Brain pericyte (primary cell): ENCODE measurements around the gene HOXB3.

ENCODE experiments used
- DNase-seq: peaks from one replicate; pipeline ENCODE4 v3.0.0-alpha.2; 2012; ENCODE audit warnings: low read depth, low spot score

Gene HOXB3

GRCh38 chr17:48586355-48587258, 3.4 kb downstream of the HOXB3 start:
- no peak for DNase-seq

DNA sequence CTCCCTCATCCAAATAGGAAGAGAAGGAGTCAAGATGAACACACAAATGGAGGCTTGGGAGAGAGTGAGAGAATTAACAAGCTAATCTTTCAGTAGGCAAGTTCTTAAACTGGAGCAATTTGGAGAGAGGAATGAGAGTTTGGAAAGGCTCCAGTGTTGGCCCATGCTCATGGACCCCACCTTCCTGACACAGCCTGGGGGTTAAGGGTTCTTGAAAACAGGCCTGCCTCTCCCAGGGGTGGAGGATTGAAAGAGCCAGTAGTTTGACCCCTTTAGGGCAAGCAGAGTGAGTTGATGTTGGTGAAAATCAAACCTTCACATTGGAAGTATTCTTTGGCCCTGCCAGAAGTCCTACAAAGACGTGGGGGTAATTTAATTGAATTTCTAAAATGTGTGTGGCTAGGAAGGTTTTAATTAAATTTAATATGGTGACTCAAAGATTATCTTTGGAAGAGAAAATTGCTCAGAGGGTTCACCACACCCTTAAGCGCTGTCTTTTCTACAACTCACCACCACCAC, 5.8 kb downstream of the HOXB3 start:
- DNase-seq: no peak

GRCh38 chr17:48583708-48584222, 6.3 kb downstream of the HOXB3 start:
- DNase-seq: no peak

DNA sequence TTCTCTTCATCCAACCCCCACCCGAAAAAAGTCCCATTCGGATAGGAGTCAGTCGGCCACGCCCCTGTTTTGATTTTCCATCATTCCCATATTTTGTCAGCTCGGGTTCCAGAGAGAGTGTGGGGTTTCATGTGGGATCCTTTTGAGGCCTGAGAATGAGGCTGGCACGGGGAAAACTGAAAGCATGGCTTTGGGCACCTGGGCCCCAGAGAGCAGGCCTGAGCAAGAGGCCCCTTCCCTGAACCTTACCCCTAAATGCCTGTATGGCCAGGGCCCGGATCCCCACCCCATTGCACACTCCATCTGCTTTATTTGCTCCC, 7.3 kb downstream of the HOXB3 start:
- no peak for DNase-seq

- DNase-seq: no peak
Observed at GRCh38 chr17:48579760-48580554, 10.1 kb downstream of the HOXB3 start.

DNA sequence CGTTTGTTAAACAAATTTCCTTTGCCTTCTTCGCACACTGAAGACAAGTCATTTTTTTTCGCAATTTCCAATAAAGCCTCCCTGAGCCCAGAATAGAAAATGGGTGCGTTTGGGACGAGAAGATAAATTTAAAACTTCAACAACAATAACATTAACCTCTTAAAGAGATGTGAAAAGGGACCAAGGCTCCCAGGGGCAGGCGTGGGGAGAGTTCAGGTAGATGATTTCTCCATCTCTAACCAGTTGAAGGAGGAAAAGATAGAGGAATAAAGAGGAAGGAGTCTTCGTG, 10.6 kb downstream of the HOXB3 start:
- DNase-seq: no peak

- no peak for DNase-seq
Observed at GRCh38 chr17:48578616-48579470, 11.2 kb downstream of the HOXB3 start.

GRCh38 chr17:48577946-48578615, 12.0 kb downstream of the HOXB3 start, which contains the start of gene HOXB4:
Gene HOXB4 (minus strand): TSS chr17:48578350. CDS start chr17:48578319, 31 bp downstream.
- no peak for DNase-seq

GRCh38 chr17:48577330-48577945, 12.6 kb downstream of the HOXB3 start:
- no peak for DNase-seq

DNA sequence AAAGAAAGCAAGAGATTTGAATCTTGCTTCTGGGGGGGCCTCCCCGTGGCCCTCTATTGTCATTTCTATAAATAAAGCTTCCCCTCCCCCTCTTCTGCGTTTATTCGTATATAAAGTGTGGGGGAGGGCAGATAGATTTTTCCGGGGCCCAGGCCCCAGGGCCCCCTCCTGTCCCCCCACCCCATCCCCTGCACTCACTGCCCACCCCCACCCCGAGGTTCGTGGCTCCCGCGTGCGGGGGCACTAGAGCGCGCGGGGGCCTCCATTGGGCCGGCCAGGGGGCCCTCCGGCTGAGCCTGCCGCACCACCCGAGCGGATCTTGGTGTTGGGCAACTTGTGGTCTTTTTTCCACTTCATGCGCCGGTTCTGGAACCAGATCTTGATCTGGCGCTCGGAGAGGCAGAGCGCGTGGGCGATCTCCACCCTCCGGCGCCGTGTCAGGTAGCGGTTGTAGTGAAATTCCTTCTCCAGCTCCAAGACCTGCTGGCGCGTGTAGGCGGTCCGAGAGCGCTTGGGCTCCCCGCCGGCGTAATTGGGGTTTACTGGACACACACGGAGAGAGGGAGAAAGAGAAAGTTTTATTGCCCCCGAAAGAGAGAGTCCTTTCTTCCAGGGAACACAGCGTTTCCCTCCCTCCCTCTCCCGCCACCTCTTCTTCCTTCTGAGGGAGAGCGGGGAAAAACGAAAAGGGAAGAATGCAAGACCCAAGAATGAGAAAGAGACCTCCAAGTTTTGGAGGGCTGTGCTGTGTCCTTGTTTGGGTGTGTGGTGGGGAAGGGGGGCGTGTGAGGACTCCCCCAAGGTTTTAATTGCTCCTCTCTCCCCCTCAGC, 13.3 kb downstream of the HOXB3 start:
- no peak for DNase-seq

DNA sequence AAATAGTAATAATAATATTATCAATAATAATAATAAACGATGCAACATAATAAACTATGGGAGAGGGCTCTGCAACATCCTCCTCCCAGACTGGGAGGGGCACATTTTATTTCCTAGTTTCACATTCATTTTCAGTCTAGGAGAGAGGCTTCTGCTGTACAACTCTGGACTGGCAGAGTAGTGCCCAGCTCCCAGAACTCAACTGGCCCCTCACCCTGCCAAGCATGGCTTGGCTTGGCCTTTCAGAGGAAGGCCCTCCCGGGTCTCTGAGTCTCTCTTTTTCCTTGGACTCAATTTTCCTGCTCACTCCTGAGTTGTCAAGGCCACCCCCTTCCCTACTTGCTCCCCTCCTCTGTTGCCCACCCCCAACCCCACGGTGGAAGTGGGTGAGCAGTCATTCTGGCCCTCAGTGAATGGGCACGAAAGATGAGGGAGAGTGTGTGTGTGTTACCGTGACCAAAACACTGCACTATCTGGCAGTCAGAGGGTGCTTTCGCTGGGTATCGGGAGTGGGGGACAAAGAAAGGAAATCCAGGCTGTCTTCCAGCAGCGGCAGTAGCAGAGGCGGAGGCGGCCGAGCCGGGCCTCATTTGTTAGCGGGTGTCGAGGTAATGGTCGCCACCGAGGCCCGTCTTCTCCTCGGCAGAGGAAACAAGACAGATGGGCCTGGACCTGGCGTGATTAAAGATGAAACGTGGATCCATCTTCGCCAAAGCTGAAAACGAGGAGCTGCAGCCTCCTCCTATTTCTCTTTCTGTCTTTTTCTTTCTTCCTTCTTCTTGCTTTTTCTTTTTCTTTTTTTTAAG, 14.2 kb downstream of the HOXB3 start:
- DNase-seq: no peak

DNA sequence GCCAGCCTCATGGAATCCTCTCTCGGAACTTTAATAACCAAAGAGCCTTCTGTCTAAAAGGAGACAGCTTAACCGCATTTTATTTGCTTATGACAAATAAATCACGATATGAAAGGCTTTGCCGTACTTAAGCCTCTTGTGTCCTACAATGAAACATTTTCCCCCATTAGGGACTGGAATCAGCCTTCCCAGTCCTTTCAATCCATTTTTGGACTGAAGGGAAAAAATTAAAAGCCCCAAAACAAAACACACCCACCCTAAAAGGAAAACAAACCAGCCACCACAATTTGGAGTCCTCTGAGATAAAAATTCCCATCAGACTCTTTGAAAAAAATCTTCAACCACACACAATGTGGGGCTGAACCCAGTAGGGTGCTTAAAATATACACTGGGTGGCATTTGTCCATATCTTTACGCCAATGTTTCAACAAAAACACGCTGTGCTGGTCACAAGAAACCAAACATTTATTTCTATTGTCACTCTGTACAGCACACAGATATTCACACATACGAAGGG, 14.9 kb downstream of the HOXB3 start:
- no peak for DNase-seq

DNA sequence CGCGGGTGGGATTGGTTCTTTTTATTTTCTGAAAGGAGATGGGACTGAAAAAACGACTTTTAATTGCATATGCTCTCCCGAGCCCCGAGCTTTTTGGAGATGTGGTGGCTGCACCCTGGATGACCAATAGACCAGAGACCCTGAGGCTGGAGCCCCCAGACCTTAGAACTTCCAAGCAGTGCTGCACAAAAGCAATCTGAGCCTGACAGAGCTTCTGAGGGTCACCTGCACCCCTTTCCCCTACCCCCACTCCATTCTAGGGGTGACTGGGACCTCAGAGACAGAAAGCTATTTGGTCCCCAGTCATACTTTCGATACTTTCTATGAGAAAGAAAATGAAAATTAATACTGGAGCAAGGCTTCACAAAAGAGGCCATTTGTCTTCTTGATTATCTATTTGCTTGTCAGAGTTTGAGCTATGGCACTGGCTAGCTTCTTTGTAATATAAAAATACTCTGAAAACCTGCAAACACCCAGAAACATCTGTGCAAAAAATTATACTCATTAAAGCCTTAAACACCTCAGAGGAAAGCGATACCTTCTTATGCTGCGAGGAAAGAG, 15.5 kb downstream of the HOXB3 start:
- DNase-seq: no peak

GRCh38 chr17:48571826-48572417, 18.1 kb downstream of the HOXB3 start:
- DNase-seq: no peak

- DNase-seq: no peak
Observed at GRCh38 chr17:48571024-48571818, 18.8 kb downstream of the HOXB3 start.

DNA sequence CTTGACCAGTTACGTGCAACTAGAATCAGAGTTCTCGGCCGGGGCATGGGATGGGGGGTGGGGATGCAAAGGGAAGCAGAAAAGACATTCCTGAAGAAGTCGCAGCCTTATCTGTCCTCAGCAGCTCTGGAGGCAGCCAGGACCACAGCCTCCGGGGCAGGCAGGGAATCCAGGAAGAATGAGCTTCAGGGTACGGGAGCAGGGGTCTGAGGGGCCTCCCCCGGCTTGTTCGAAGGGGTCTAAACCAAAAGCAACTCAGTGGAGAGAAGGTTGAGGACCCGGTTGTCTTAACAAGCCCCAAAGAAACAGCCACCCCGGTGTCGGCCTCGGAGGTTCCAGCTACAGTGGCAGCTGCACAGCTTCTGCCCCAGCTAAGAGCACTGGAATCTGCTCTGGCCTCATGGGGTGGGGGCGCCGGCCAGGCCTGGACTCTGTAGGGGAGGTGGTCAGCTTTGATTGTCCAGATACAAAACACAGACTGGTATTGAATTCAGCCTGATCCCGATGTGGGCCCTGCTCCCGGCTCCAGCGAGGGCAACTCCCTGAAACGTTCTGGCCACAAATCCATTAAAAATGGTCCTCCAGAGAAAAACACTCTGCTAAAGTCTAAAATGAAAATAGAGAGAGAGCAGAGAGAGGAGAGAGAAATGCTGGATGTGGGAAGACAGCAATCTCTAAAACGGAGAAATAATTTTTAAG, 19.6 kb downstream of the HOXB3 start:
- DNase-seq: no peak
